Measurements from ENCODE around the gene WDHD1.
"Not testable (repeated sequence)": the region's sequence is repeated elsewhere in the genome, so short reads cannot be mapped to it uniquely, and the experiment has no call there.

WDHD1 gene

DNA sequence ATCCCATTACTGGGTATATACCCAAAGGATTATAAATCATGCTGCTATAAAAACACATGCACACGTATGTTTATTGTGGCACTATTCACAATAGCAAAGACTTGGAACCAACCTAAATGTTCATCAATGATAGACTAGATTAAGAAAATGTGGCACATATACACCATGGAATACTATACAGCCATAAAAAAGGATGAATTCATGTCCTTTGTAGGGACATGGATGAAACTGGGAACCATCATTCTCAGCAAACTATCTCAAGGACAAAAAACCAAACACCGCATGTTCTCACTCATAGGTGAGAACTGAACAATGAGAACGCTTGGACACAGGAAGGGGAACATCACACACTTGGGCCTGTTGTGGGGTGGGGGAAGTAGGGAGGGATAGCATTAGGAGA lies 73.3 kb downstream of the WDHD1 start:
- not testable (repeated sequence) for DNase-seq (ENCODE audit: low spot score)

DNA sequence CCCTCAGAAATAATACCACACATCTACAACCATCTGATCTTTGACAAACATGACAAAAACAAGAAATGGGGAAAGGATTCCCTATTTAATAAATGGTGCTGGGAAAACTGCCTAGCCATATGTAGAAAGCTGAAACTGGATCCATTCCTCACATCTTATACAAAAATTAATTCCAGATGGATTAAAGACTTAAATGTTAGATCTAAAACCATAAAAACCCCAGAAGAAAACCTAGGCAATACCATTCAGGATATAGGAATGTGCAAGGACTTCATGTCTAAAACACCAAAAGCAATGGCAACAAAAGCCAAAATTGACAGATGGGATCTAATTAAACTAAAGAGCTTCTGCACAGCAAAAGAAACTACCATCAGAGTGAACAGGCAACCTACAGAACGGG lies 74.1 kb downstream of the WDHD1 start:
- not testable (repeated sequence) for DNase-seq (ENCODE audit: low spot score)

DNA sequence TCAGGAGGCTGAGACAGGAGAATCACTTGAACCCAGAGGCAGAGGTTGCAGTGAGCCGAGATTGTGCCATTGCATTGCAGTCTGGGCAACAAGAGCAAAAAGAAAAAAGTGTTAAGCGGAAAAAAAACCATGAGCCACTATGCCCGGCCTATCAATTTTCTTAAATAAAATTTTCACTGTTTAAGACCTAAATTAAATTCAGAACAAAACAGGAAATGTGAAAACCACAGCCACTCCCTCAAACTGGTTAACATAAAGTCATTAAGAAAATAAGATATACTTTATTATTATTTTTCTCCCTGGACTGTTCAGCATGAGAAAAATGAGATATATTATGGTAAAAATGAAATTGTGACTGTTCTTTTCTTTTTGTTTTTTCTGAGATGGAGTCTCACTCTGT lies 79.7 kb downstream of the WDHD1 start:
- DNase-seq (ENCODE audit: low spot score), result no peak

DNA sequence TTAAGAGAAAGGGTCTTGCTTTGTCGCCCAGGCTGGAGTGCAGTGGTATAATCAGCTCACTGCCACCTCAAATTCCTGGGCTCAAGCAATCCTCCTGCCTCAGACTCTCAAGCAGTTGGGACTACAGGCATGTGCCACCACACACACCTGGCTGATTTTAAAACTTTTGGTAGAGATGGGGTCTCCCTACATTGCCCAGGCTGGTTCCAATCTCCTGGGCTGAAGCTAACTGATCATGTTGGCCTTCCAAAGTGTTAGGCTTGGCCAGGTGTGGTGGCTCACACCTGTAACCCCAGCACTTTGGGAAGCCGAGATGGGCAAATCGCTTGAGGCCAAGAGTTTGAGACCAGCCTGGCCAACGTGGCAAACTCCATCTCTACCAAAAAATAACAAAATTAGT lies 80.4 kb downstream of the WDHD1 start:
- DNase-seq (ENCODE audit: low spot score), result no peak

DNA sequence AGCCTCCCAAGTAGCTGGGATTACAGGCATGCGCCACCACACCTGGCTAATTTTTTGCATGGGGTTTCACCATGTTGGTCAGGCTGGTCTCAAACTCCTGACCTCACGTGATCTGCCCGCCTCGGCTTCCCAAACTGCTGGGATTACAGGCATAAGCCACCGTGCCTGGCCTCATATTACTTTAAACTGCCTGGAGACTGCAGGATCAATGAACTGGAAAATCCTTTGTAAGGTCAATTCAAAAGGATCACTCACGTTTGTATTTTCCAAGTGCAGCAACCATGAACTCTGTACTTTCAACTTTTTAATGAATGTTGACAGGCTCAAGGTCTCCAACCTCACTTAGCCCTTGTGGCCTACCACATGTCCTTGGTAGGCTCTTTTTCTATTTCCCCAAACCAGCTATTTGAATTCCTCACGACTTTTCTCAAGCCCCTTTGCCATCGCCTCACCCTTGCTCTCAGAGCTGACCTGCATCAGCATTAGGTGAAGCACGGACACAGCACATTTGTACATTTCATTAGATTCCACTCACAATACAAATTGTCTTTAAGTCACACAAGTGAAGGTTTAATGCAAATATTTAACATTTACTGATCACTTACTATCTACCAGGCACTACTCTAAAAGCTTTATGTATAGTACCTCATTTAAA lies 82.0 kb downstream of the WDHD1 start:
- no peak for DNase-seq (ENCODE audit: low spot score)

DNA sequence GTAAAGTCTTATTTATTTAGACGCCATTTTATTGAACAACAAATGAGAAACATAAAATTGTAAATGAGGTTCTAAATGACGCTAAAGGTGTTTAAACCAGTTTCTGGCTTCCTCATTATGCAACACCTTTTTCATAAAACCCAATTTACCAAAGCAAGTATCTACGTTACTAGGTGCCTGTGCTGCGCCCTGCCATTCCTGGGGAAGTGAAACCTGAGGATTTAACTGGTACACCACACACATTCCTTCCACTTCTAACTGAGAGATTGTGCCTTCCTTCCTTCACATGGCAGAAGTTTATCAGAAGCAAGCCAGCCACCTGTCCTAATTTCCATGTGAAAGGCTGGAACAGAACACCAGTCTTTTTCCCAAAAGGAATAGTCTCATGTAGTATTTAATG lies 84.0 kb downstream of the WDHD1 start:
- DNase-seq (ENCODE audit: low spot score), result no peak

DNA sequence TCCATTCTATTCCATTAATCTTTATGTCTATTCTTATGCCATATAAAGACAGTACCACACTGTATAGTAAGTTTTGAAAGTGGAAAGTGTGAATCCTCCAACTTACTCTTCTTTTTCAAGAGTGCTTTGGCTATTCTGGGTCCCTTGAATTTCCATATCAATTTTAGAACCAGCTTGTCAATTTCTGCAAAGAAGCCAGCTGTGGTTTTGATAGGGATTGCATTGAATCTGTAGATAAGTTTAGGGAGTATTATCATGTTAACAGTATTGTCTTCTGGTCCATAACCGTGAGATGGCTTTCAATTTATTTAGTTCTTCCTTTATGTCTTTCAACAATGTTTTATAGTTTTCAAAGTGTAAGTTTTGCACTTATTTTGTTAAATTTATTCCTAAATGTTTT lies 90.1 kb downstream of the WDHD1 start:
- DNase-seq (ENCODE audit: low spot score), result no peak

DNA sequence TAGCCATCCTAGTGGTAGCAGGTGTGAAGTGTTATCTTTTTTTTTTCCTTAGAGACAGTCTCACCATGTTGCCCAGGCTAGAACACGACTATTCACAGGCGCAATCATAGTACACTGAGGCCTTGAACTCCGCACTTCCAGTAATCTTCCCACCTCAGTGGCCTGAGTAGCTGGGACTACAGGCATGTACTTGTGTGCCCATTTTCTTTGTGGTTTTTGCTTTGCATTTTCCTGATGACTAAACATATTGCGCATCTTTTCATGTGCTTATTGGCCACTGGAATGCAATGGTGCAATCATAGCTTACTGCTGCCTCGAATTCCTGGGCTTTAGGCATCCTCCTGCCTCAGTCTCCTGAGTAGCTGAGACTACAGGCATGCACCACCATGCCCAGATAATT lies 90.9 kb downstream of the WDHD1 start:
- DNase-seq (ENCODE audit: low spot score), result no peak

DNA sequence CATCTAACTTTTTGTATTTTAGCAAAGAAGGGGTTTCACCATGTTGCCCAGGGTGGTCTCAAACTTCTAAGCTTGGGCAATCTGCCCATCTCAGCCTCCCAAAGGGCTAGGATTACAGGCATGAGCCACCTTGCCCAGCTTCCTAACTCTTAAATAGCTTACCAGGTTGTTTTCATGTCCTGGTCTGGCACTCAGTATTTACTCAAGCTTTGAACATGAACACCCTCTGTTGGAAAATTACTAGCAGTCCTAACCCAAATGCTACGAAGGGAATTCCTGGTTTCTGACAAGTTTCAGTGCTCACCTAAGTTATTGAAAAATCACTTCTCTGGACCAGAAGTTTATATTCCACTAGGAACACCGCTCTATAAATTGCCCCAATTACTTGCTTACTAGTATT lies 91.8 kb downstream of the WDHD1 start:
- no peak for DNase-seq (ENCODE audit: low spot score)

DNA sequence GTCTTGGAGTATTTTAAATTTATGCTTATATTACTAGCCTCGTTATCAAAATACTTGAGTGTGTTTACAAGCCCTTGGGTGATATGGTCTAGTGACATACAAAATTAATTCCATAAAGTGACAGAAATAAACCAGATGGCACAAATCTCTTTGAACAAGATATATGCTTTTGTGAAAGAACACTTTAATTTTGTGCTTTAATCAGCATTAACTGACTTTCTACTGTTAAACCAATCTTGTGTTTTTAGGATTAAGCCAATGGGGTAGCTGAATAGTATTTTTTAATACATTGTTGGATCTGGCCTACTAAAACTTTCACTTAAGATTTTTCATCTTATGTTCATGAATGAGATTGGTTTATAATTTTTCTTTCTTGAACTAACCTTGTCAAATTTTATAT lies 93.9 kb downstream of the WDHD1 start:
- no peak for DNase-seq (ENCODE audit: low spot score)

DNA sequence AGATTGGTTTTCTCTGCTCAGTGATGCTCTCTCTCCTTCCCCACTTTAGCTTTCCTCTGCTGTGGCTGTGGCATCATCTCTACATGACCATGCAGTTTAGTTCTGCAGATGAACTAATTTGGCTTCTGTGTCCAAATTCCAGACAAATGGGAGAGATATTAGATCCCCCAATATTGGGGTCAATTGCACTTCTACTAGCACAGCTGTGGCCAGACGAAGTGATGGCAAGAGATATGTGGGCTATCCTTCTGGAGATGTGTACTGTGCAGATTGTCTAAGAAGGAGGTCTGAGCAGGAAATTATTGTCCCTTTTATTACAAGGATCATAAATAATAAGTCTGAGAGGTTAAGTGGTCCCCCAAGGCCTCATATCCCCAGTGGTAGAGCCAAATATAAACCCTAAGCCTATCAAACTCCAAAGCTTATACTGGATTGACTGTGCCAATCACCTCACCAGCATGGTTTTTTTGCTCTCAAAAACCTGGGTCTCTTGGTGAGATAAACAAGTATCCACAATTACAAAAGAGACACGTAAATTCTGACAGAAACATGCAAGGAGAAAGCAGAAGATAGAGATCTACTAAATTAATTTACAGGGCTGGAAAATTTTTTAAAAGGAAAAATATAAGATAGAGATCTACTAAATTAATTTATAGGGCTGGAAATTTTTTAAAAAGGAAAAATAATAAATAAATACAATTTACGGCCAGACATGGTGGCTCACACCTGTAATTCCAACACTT lies 95.1 kb downstream of the WDHD1 start:
- no peak for DNase-seq (ENCODE audit: low spot score)

DNA sequence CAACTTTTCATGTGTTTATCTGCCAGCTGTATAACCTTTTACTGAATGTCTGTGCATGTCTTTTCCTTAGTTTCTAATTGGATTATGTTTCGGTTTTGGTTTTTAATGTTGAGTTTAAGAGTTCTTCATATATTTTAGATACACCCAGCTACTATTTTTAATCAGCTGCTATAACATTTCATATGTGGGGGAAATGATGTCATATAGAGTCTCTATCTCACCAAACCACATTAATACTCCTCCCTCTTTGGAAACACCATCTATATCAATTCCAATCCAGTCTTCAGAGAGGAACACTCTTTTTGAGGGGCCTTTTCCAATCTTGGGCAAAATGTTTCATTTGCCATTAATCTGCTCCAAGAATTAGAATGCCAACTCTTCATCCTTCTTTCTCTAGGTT lies 95.8 kb downstream of the WDHD1 start:
- no peak for DNase-seq (ENCODE audit: low spot score)

DNA sequence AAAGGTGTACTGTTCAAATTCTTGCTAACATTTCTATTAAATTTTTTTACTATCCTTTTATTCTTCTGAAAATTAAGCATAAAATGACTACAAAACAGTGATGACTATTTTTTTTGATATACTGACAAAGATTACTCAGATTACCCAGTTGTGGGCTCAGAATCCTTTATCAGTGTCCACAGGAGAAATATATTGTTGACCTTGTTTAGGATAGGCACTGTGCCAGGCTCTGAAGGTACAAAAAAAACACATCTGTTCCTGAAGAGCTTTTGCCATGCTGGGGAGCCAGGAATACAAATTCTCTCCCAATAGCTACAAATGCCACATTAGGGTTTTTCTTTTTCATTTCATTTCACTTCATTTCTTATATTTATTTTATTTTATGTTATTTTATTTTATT lies 97.3 kb downstream of the WDHD1 start:
- no peak for DNase-seq (ENCODE audit: low spot score)

DNA sequence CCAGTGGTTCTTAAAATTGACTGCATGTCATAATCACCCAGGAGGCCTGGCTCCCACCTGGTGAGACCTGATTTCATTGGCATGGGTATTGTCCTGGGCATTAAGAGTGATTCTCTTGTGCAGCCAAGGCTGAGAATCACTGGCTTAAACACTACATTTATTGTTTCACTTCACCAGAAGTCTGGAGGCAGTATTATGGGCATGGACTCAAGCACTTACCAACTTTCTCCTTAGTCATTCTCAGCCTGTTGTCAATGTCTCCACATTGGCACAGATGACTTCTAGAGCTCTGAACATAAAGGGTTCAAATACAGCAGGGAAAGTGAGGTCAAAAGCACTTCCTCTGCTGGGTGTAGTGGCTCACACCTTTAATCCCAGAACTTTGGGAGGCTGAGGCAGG lies 98.7 kb downstream of the WDHD1 start:
- no peak for DNase-seq (ENCODE audit: low spot score)

DNA sequence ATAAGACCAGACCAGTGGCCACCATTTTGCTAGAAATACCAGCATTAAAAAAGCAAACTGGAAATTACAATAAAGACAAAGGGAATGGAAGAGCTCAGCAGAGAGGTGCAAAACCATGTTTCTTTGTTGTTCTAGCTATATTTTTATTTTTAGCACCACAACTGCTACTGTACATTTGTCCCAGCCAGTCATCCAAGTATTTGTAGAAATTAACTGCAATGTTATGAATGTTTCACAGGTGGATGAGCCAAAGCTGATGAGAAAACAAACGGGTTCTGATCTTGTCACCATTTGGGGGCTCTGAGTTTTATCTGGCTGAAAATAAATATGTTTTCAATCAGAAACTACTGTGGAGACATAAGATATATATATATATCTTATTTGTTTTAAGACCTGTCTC lies 99.3 kb downstream of the WDHD1 start:
- no peak for DNase-seq (ENCODE audit: low spot score)

DNA sequence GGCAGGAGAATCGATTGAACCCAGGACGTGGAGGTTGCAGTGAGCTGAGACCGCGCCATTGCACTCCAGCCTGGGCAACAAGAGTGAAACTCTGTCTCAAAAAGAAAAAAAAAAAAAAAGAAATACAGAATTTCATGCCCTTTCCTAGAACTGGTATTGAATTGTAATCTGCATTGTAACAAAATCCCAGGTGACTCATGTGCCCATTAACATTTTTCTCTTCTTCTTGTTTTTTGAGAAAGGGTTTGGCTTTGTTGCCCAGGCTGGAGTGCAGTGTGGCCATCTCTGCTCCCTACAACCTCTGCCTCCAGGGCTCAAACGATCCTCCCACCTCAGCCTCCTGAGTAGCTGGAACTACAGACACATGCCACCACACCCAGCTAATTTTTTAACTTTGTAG lies 100.3 kb downstream of the WDHD1 start:
- not testable (repeated sequence) for DNase-seq (ENCODE audit: low spot score)

DNA sequence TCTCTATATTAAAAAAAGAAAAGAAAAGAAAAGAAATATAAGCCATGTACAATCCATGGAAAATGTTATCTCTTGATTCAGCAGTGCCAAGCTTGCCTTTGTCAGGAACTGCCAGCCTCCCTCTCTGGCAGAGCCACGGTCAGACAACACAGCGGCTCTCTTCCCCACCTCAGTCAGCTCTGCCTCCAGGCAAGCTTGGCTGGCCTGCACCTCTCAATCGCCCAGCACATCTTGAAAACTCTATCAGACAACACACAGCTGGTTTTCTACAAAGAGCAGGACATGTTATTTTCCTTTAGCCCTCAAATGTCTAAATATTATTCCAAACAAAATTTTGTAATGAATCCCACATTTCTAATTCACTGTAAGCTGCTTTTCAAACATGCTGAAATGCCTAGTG lies 104.3 kb downstream of the WDHD1 start:
- DNase-seq (ENCODE audit: low spot score), result no peak

DNA sequence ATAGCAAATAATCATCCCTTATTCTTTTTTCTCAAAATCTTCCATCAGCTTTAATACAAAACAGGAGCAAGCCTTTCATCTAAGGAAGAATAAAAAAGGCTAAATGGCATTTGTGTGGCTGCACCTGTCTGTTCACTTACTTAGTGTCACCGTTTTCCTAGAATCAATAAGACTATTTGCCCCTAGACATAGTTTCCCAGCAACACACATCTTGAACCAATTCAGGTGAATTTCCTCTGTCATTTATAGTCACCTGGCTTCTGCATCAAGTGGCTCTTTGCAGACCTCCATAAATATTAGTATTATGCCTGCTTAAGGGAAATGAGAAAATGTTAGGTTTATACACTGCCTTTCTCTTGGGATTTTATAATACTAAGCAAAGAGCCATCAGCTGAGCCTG lies 106.8 kb downstream of the WDHD1 start:
- DNase-seq (ENCODE audit: low spot score), result no peak

DNA sequence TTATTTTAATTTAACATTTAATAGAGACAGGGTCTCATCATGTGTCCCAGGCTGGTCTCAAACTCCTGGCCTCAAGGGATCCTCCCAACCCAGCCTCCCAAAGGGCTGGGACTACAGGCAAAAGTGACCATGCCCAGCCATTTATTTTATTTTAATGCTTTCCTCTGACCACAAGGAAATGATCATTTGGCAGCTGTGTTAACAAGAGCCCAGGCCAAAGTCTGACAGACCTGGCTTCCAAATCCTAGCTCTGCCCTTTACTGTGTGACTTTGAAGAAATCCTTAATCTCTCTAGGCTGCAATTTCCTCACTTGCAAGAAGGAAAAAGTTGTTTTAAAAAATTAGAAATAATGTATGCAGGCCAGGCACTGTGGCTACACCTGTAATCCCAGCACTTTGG lies 107.6 kb downstream of the WDHD1 start:
- DNase-seq (ENCODE audit: low spot score), result no peak

DNA sequence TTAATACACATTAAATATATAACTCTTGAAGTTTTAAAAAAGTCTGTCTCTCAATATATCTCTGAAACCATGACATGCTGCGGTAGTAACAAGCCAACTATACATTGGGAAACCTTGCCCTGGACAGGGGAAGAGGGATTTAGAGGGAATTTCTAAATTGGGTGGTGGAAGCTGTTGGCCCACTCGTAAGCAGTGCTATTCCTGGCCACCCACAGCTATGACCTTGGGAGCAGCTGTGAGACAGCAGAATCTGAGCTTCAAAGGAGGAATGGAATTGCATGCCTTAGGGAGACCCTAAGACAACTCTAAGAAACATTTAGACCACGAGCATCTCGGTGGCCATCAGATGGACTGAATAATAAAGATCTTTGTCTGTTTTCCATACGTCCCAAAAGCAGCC lies 108.5 kb downstream of the WDHD1 start:
- no peak for DNase-seq (ENCODE audit: low spot score)

DNA sequence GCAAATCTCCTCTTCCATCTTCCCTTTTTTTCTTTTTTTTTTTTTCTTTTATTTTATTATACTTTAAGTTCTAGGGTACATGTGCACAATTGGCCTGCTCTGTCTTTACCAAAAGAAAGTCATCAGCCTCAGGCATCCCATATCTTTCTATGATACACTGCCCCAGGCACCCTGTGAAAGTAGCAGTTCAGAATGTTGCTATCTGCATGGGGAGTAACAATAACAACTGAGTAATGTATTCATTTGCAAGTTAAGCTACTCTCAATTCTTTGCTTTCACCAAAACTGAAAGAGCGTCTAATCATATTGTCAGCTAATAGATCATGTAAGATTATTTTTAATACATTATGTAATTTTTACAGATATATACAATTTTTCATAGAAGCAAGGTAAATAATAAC lies 110.8 kb downstream of the WDHD1 start:
- no peak for DNase-seq (ENCODE audit: low spot score)

DNA sequence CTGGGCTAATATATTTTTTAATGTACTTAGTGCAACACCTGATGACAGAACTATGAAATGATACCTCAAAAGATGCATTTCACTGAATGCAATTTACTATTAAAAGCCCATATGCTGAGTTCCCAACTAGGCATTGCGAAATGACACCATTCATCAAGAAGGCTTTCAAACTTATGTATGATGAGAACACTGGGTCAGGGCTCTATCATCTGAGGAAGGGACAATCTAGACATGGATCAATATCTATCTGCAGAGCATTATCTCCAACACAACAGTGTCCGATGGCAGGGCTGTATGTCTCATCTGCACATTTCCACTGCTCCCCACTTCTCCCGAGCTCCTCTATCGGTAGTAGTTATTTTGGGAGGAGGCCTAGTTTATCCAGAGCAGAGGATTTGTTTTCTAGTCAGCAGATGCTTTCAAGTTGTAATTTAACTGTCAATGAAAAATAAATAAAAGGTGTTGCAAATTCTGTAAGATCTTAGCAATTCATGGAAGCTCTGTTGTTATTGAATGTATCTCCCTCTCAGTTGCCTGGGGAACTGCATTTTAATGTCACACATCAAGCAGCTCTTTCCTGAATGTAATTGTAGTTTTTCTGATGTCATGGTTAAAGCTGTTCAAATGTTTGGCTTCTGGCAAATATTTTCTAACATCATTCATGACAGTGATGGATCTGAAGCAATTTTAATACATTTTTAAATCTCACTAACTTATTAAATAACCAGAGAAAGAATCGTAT lies 116.9 kb downstream of the WDHD1 start:
- no peak for DNase-seq (ENCODE audit: low spot score)

DNA sequence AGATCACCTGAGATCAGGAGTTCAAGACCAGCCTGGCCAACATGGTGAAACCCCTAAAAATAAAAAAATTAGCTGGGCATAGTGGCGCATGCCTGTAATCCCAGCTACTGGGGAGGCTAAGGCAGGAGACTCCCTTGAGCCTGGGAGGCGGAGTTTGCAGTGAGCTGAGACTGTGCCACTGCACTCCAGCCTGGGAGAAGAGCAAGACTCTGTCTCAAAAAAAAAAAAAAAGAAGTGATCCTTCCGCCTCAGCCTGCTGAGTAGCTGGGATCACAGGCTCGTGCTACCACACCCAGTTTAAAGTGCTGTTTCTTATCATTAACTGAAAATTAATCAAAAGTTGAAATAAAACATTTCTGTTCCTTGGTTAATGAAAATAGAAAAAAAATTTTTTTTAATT lies 117.9 kb downstream of the WDHD1 start:
- DNase-seq (ENCODE audit: low spot score), result not testable (repeated sequence)

Measured in HuH-7.5 (cell line).